Stimulated activated CD4-positive, alpha-beta T cell treated with anti-CD3 and anti-CD28 coated beads, Interleukin-15, amount 100 ng/mL, for 1 hour (primary cell): ENCODE data around the gene IDH3A.

Experiments used
- DNase-seq, 2 donors: peaks; one replicate each; pipeline ENCODE4 v3.0.0-alpha.2; 2020; ENCODE audit warnings: low read depth in 1 of 2, low spot score in 1 of 2

Gene IDH3A

GRCh38 chr15:78149068-78149804 is at the start of gene IDH3A:
Gene IDH3A (plus strand): TSS chr15:78149362. CDS start chr15:78149404, 42 bp downstream.
- DNase-seq, result peak; percentile 99 to 100

GRCh38 chr15:78100886-78101285 is 48.3 kb upstream of the IDH3A start:
- DNase-seq, result no peak

GRCh38 chr15:78101423-78102105 is 47.6 kb upstream of the IDH3A start:
- no peak for DNase-seq

- DNase-seq, result no peak
Observed at GRCh38 chr15:78102211-78102610, 47.0 kb upstream of the IDH3A start.

- DNase-seq, result no peak
Observed at GRCh38 chr15:78102741-78103140, 46.4 kb upstream of the IDH3A start.

GRCh38 chr15:78103406-78104118 is 45.6 kb upstream of the IDH3A start:
- peak in 1 of 2 donors; percentile 24 for DNase-seq

- DNase-seq, result no peak
Observed at GRCh38 chr15:78104119-78104479, 45.1 kb upstream of the IDH3A start.

GRCh38 chr15:78104566-78105475 is 44.3 kb upstream of the IDH3A start:
- DNase-seq, result no peak

GRCh38 chr15:78105476-78106241 is 43.5 kb upstream of the IDH3A start:
- no peak for DNase-seq

- DNase-seq, result no peak
Observed at GRCh38 chr15:78107471-78107870, 41.7 kb upstream of the IDH3A start.

GRCh38 chr15:78108300-78109084 is 40.7 kb upstream of the IDH3A start:
- DNase-seq, result peak; percentile 68 to 73

GRCh38 chr15:78109156-78109555 is 40.0 kb upstream of the IDH3A start:
- DNase-seq, result no peak

GRCh38 chr15:78110096-78110495 is 39.1 kb upstream of the IDH3A start:
- no peak for DNase-seq

- DNase-seq, result no peak
Observed at GRCh38 chr15:78110916-78111475, 38.2 kb upstream of the IDH3A start.

- DNase-seq, result no peak
Observed at GRCh38 chr15:78111788-78112187, 37.4 kb upstream of the IDH3A start.

GRCh38 chr15:78112551-78112950 is 36.6 kb upstream of the IDH3A start:
- DNase-seq, result no peak

- DNase-seq, result no peak
Observed at GRCh38 chr15:78120523-78120922, 28.6 kb upstream of the IDH3A start.

GRCh38 chr15:78125267-78125666 is 23.9 kb upstream of the IDH3A start:
- no peak for DNase-seq

- no peak for DNase-seq
Observed at GRCh38 chr15:78127882-78128281, 21.3 kb upstream of the IDH3A start.
